Suprapubic skin (tissue), 4 donors: Measurements from ENCODE around the gene RFX2.

Experiments used
- EP300 ChIP-seq: sonication (generic); formaldehyde crosslinking; IDR thresholded peaks from one replicate; pipeline ENCODE4 v1.6.1; 2017; ENCODE audit warnings: antibody characterized with exemption
- POLR2A ChIP-seq, 2 donors: fragments of 450-650 bp; IDR thresholded peaks; one replicate each; pipeline ENCODE4 v1.6.1; 2017; ENCODE audit warnings: antibody characterized with exemption in 2 of 2, mild to moderate bottlenecking in 2 of 2, moderate library complexity in 2 of 2
- POLR2AphosphoS5 ChIP-seq, 3 donors: sonication (generic); formaldehyde crosslinking; IDR thresholded peaks; one replicate each; pipeline ENCODE4 v1.6.1; 2017; ENCODE audit warnings: antibody characterized with exemption in 3 of 3
- TF ChIP-seq, protein P1 (sequence below), 2 donors: fragments of 200-600 bp in 1 of 2; fragments of 450-650 bp in 1 of 2; sonication (generic) in 1 of 2; IDR thresholded peaks; one replicate each; pipeline ENCODE4 v1.5.1; 2016 to 2019; ENCODE audit warnings: antibody characterized with exemption in 2 of 2, mild to moderate bottlenecking in 1 of 2, moderate library complexity in 1 of 2

DNA sequence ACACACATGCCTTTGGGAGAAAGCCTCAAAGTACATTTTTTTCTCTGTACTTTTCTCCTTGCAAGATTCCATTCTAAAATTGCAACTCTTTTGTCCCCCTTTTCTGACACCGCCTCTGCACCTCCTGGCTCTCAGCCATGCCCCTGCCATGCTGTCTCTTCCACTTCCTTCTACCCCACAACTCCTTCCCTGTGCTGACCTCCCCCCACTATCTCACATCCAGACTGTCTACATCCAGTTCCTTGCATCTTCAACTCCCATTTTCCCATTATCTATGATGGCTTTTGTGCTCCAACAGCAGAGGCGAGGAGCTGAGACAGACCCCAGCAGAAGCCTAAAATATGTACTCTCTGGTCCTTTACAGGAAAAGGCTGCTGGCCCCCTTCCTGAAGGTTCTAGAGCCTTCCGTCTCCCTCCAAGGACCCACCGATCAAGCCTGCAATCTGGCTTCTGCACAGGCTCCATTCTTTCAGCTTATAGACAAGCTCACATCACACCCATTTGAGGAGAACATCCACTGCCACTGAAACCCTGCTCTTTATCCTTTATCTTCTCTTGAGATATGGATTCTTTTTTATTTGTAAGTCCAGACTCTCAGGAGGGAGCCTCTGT, 50.2 kb downstream of the RFX2 start:
- TF ChIP-seq POLR2A (IDR thresholded peaks at IDR 0.05): no peak
- TF ChIP-seq, protein P1, sequence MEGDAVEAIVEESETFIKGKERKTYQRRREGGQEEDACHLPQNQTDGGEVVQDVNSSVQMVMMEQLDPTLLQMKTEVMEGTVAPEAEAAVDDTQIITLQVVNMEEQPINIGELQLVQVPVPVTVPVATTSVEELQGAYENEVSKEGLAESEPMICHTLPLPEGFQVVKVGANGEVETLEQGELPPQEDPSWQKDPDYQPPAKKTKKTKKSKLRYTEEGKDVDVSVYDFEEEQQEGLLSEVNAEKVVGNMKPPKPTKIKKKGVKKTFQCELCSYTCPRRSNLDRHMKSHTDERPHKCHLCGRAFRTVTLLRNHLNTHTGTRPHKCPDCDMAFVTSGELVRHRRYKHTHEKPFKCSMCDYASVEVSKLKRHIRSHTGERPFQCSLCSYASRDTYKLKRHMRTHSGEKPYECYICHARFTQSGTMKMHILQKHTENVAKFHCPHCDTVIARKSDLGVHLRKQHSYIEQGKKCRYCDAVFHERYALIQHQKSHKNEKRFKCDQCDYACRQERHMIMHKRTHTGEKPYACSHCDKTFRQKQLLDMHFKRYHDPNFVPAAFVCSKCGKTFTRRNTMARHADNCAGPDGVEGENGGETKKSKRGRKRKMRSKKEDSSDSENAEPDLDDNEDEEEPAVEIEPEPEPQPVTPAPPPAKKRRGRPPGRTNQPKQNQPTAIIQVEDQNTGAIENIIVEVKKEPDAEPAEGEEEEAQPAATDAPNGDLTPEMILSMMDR (IDR thresholded peaks at IDR 0.05): no peak
- no peak for TF ChIP-seq EP300
- no peak for TF ChIP-seq POLR2AphosphoS5 (IDR thresholded peaks at IDR 0.05)
